Measurements from ENCODE around the gene C1QTNF6.

DNA sequence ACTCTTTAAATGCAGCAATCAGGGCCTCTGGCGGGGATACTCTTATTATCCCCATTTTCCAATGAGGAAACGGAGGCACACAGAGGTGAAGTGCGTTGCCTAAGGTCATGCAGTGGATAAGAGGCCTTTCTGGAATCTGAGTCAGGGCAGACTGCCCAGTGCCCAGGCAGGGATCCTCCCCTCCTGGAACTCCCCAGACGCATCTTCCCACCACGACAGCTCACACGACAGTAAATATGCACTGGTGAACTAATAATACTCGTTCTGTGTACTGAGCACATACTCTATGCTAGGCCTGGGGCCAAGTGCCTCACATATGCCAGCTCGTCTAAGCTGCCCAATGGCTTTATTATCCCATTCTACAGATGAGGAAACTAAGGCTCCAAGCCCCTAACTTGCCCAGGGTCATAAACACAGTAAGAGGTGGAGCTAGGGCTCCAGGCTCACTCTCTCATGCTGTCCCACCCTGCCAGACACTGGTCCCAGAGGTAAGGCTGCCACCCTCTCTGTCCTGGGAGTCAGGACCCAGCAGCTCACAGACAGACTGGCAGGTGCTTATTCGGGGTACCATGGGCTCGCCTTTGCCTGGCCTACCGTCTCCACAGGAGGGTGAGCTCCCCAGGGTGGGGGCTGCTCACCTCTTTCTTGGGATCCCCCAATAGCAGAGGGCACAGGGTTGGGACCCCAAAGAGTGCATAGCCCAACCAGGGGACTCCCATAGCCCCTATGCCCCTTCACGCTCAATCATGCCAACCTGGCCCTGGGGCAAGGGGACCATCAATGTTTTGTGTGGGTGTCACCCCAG, 40.7 kb downstream of the C1QTNF6 start:
- no peak for TF ChIP-seq TAF1 (IDR thresholded peaks at IDR 0.05; ENCODE audit: borderline replicate concordance, insufficient read depth, low read length)
- TF ChIP-seq POLR2AphosphoS5 (IDR thresholded peaks at IDR 0.05; ENCODE audit: low read depth, low read length) = no peak
- TF ChIP-seq, protein P1, sequence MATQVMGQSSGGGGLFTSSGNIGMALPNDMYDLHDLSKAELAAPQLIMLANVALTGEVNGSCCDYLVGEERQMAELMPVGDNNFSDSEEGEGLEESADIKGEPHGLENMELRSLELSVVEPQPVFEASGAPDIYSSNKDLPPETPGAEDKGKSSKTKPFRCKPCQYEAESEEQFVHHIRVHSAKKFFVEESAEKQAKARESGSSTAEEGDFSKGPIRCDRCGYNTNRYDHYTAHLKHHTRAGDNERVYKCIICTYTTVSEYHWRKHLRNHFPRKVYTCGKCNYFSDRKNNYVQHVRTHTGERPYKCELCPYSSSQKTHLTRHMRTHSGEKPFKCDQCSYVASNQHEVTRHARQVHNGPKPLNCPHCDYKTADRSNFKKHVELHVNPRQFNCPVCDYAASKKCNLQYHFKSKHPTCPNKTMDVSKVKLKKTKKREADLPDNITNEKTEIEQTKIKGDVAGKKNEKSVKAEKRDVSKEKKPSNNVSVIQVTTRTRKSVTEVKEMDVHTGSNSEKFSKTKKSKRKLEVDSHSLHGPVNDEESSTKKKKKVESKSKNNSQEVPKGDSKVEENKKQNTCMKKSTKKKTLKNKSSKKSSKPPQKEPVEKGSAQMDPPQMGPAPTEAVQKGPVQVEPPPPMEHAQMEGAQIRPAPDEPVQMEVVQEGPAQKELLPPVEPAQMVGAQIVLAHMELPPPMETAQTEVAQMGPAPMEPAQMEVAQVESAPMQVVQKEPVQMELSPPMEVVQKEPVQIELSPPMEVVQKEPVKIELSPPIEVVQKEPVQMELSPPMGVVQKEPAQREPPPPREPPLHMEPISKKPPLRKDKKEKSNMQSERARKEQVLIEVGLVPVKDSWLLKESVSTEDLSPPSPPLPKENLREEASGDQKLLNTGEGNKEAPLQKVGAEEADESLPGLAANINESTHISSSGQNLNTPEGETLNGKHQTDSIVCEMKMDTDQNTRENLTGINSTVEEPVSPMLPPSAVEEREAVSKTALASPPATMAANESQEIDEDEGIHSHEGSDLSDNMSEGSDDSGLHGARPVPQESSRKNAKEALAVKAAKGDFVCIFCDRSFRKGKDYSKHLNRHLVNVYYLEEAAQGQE (IDR thresholded peaks at IDR 0.05; ENCODE audit: insufficient read depth in 1 of 2, low read depth in 2 of 2, low read length in 2 of 2) = no peak

All from PFSK-1 (cell line).